ENCODE data around the gene MORN3.
"Not testable (repeated sequence)": the region's sequence is repeated elsewhere in the genome, so short reads cannot be mapped to it uniquely, and the experiment has no call there.

Gene MORN3

GRCh38 chr12:121689430-121689829 lies 20.0 kb upstream of the MORN3 start:
- no peak for DNase-seq

- no peak for DNase-seq
Measured at GRCh38 chr12:121688966-121689365, 19.5 kb upstream of the MORN3 start.

- DNase-seq = not testable (repeated sequence)
Measured at GRCh38 chr12:121679661-121680197, 10.3 kb upstream of the MORN3 start.

GRCh38 chr12:121678716-121679300 lies 9.4 kb upstream of the MORN3 start:
- DNase-seq = no peak

GRCh38 chr12:121678305-121678704 lies 8.9 kb upstream of the MORN3 start:
- DNase-seq = no peak

GRCh38 chr12:121676190-121676589 lies 6.7 kb upstream of the MORN3 start:
- no peak for DNase-seq

- DNase-seq = peak; percentile 25
Measured at GRCh38 chr12:121673013-121673511, 3.6 kb upstream of the MORN3 start.

GRCh38 chr12:121668750-121669520 lies 519 bp downstream of the MORN3 start:
- peak; percentile 11 for DNase-seq

- not testable (repeated sequence) for DNase-seq
Measured at GRCh38 chr12:121666829-121667228, 2.6 kb downstream of the MORN3 start.

GRCh38 chr12:121663610-121663929 lies 5.9 kb downstream of the MORN3 start:
- DNase-seq = no peak

- DNase-seq = not testable (repeated sequence)
Measured at GRCh38 chr12:121661353-121662105, 7.9 kb downstream of the MORN3 start.

GRCh38 chr12:121657305-121658008 lies 12.0 kb downstream of the MORN3 start:
- DNase-seq = no peak

GRCh38 chr12:121656122-121656521 lies 13.3 kb downstream of the MORN3 start:
- no peak for DNase-seq

- DNase-seq = no peak
Measured at GRCh38 chr12:121653999-121654398, 15.5 kb downstream of the MORN3 start.

- DNase-seq = no peak
Measured at GRCh38 chr12:121652767-121653497, 16.5 kb downstream of the MORN3 start.

- DNase-seq = no peak
Measured at GRCh38 chr12:121651320-121651719, 18.1 kb downstream of the MORN3 start.

GRCh38 chr12:121649819-121650353 lies 19.6 kb downstream of the MORN3 start:
- DNase-seq = peak; percentile 36

GRCh38 chr12:121649322-121649721 lies 20.1 kb downstream of the MORN3 start:
- no peak for DNase-seq

GRCh38 chr12:121648458-121649028 lies 20.9 kb downstream of the MORN3 start:
- no peak for DNase-seq

- no peak for DNase-seq
Measured at GRCh38 chr12:121641343-121641630, 28.2 kb downstream of the MORN3 start.

GRCh38 chr12:121638298-121639202 lies 30.9 kb downstream of the MORN3 start:
- DNase-seq = no peak

Measured in NK-92 treated with Interleukin-12 subunit alpha and Interleukin-12 subunit beta, amount 100 ng/mL, for 24 hours (cell line).